H4 (cell line): ENCODE results near the gene SPRED1. TPM values are rescaled to one million over a fixed set of nuclear protein-coding genes. Genes with fewer than 3 reads are reported as not detected.
A peak's percentile ranks its signal among the peaks of the same experiment; 100 is the strongest.

Experiments used
- DNase-seq: peaks from one replicate; pipeline ENCODE4 v3.0.0-alpha.2; 2015; ENCODE audit warnings: low spot score
- total RNA-seq: library from RNA; depleted of rRNA; stranded (reverse); fragments of >200 nt; shearing (Covaris generic); gene quantifications from 2 replicates; pipeline ENCODE4 v1.2.3, GENCODE V29; 2014; rRNA removed

The SPRED1 gene
- total RNA-seq, 1 experiment from 2014 or later = 15.6 TPM

- DNase-seq = peak; percentile 58
Measured at GRCh38 chr15:38354315-38354929, 101.8 kb downstream of the SPRED1 start.

GRCh38 chr15:38362355-38362754, 109.7 kb downstream of the SPRED1 start:
- DNase-seq = no peak

- DNase-seq = no peak
Measured at GRCh38 chr15:38367476-38367875, 114.8 kb downstream of the SPRED1 start.

GRCh38 chr15:38369936-38370478, 117.4 kb downstream of the SPRED1 start:
- DNase-seq = no peak

- no peak for DNase-seq
Measured at GRCh38 chr15:38373016-38373415, 120.4 kb downstream of the SPRED1 start.

GRCh38 chr15:38374029-38374428, 121.4 kb downstream of the SPRED1 start:
- DNase-seq = no peak

- DNase-seq = no peak
Measured at GRCh38 chr15:38374556-38374955, 121.9 kb downstream of the SPRED1 start.

- no peak for DNase-seq
Measured at GRCh38 chr15:38376081-38376480, 123.4 kb downstream of the SPRED1 start.

- no peak for DNase-seq
Measured at GRCh38 chr15:38377636-38378035, 125.0 kb downstream of the SPRED1 start.

- no peak for DNase-seq
Measured at GRCh38 chr15:38378161-38378560, 125.5 kb downstream of the SPRED1 start.

GRCh38 chr15:38389924-38390542, 137.4 kb downstream of the SPRED1 start:
- peak; percentile 50 for DNase-seq

- no peak for DNase-seq
Measured at GRCh38 chr15:38391191-38391590, 138.6 kb downstream of the SPRED1 start.

GRCh38 chr15:38398134-38398533, 145.5 kb downstream of the SPRED1 start:
- DNase-seq = peak; percentile 91

GRCh38 chr15:38401106-38401505, 148.5 kb downstream of the SPRED1 start:
- no peak for DNase-seq

- no peak for DNase-seq
Measured at GRCh38 chr15:38401701-38402100, 149.1 kb downstream of the SPRED1 start.

GRCh38 chr15:38406436-38406835, 153.8 kb downstream of the SPRED1 start:
- DNase-seq = no peak

Other genes starting within 250 kb of the SPRED1 start
- 5.8 and 7.2 TPM in 2 replicates for gene FAM98B, start 201.3 kb downstream of the SPRED1 start, total RNA-seq